Kidney (tissue), 14 donors: ENCODE results near the gene TAGLN. TPM values are rescaled to one million over a fixed set of nuclear protein-coding genes. Genes with fewer than 3 reads are reported as not detected.

ENCODE experiments used
- DNase-seq, 5 donors: peaks; one replicate each; pipeline ENCODE4 v3.0.0-alpha.2; 2013 to 2020
- FAIRE-seq: peaks from 2 replicates; lab custom pipeline; 2012; peaks lifted over from hg19 to GRCh38; lab: Jason Lieb, UNC
- H3K27ac ChIP-seq, 2 donors: one replicate each; pipeline ENCODE4 v1.7.0; 2013; ENCODE audit warnings: low read depth in 2 of 2, low read length in 2 of 2, inconsistent platforms in 1 of 2
- H3K27me3 ChIP-seq: one replicate; pipeline ENCODE4 v1.7.1; 2013; ENCODE audit warnings: low read length, inconsistent platforms; ENCODE audit not compliant: control insufficient read depth, insufficient read depth
- H3K36me3 ChIP-seq, 3 donors: one replicate each; pipeline versions ENCODE4 v1.7.0 to v1.7.1; 2013; ENCODE audit warnings: low read length in 3 of 3, control low read depth in 1 of 3, inconsistent platforms in 1 of 3; ENCODE audit not compliant: insufficient read depth in 3 of 3, control insufficient read depth in 2 of 3
- H3K4me1 ChIP-seq, 3 donors: one replicate each; pipeline versions ENCODE4 v1.7.0 to v1.7.1; 2013; ENCODE audit warnings: low read length in 3 of 3, inconsistent platforms in 1 of 3, low read depth in 1 of 3; ENCODE audit not compliant: control insufficient read depth in 2 of 3, insufficient read depth in 2 of 3
- H3K4me3 ChIP-seq, 3 donors: one replicate each; pipeline versions ENCODE4 v1.7.0 to v1.8.1; 2013; ENCODE audit warnings: low read length in 3 of 3, control low read depth in 1 of 3, inconsistent platforms in 1 of 3
- H3K9ac ChIP-seq, 3 donors: one replicate each; pipeline versions ENCODE4 v1.7.0 to v1.7.1; 2013; ENCODE audit warnings: low read length in 3 of 3, control low read depth in 1 of 3, inconsistent platforms in 1 of 3
- H3K9me3 ChIP-seq, 3 donors: one replicate each; pipeline versions ENCODE4 v1.7.0 to v1.7.1; 2013; ENCODE audit warnings: low read length in 3 of 3, control low read depth in 1 of 3, inconsistent platforms in 1 of 3; ENCODE audit not compliant: control insufficient read depth in 2 of 3, insufficient read depth in 1 of 3
- CTCF ChIP-seq: IDR thresholded peaks from 3 replicates; pipeline ENCODE4 v1.5.1; 2012; ENCODE audit warnings: mild to moderate bottlenecking, moderate library complexity, borderline replicate concordance; ENCODE audit not compliant: insufficient read depth; ENCODE audit errors: extremely low read depth
- intact Hi-C: fragments of 100-400 bp; cut with DNase I; formaldehyde crosslinking; loops from one replicate; pipeline ENCODE4 v1.11.1; 2022
- polyA plus RNA-seq: library from polyadenylated mRNA; stranded (reverse); fragments of 350-450 nt; fragmentation: Illumina TruSeq; extraction: RNeasy Lipid Tissue Mini Kit (QIAGEN cat#74804); gene quantifications from one replicate; pipeline ENCODE4 v1.2.3, GENCODE V29; 2014; ENCODE audit warnings: low read depth, low replicate concordance; ENCODE audit not compliant: insufficient read depth
- total RNA-seq: library from RNA; stranded (reverse); fragmentation: NEBNext Ultra II Directional; extraction: Animal tissue kit (Norgen Biotek cat#: 25700); gene quantifications from one replicate; pipeline ENCODE4 v1.2.1, GENCODE V29; 2021
- donor health status: control.
- donor health status: control.
- donor health status: control.
- donor health status: control.
- donor health status: control.
- donor health status: DM: yes; HTN: yes; CAD: no.
- donor health status: Normal renal cell carcinoma (clear cell type).

The TAGLN gene
- total and polyA plus RNA-seq, 2 donors from 2014 or later, result 776 to 846 TPM

- H3K36me3 ChIP-seq, result peaks cover 3 to 43% (median 29%) of the 10 kb centered on the region in 3 donors
Observed at GRCh38 chr11:117166491-117166890, 32.7 kb upstream of the TAGLN start.

GRCh38 chr11:117169736-117170135, 29.4 kb upstream of the TAGLN start:
- FAIRE-seq, result no peak
- H3K36me3 ChIP-seq, result peaks cover 0 to 25% (median 20%) of the 10 kb centered on the region in 3 donors
- no peak overlapping the region for H3K27ac ChIP-seq
- H3K4me3 ChIP-seq, result no peak overlapping the region
- no peak overlapping the region for H3K9ac ChIP-seq
- DNase-seq, result peak in 4 of 5 donors; percentile 28 to 74 (median 51)
- peaks cover 8 to 9% (median 8%) of the 10 kb centered on the region in 3 donors for H3K4me1 ChIP-seq
- H3K9me3 ChIP-seq, result no peaks in the 10 kb centered on the region
- intact Hi-C loops, result no loop called here
- TF ChIP-seq CTCF, result no peak
- no peaks in the 10 kb centered on the region for H3K27me3 ChIP-seq

More at GRCh38 chr11:117166491-117166890, 32.7 kb upstream of the TAGLN start:
- intact Hi-C loops, result no loop called here
- TF ChIP-seq CTCF, result no peak
- H3K4me1 ChIP-seq, result peaks cover under 1 to 4% (median under 1%) of the 10 kb centered on the region in 3 donors
- H3K9ac ChIP-seq, result no peak overlapping the region
- no peaks in the 10 kb centered on the region for H3K9me3 ChIP-seq
- H3K4me3 ChIP-seq, result no peak overlapping the region
- FAIRE-seq (no peak), DNase-seq (no peak)
- H3K27me3 ChIP-seq, result no peaks in the 10 kb centered on the region
- H3K27ac ChIP-seq, result no peak overlapping the region

- Histone ChIP-seq H3K4me1 (peaks cover 8 to 9% (median 8%) of the 10 kb centered on the region in 3 donors), H3K27ac (no peak overlapping the region), H3K27me3 (no peaks in the 10 kb centered on the region), H3K9me3 (no peaks in the 10 kb centered on the region), H3K4me3 (no peak overlapping the region), H3K36me3 (peaks cover 0 to 23% (median 20%) of the 10 kb centered on the region in 3 donors), H3K9ac (no peak overlapping the region)
- intact Hi-C loops, result no loop called here
- TF ChIP-seq CTCF, result no peak
- peak in 4 of 5 donors; percentile 73 to 93 (median 90) for DNase-seq
- FAIRE-seq, result no peak
Observed at GRCh38 chr11:117170210-117170609, 29.0 kb upstream of the TAGLN start.

GRCh38 chr11:117171007-117171403, 28.2 kb upstream of the TAGLN start:
- no peak overlapping the region for H3K27ac ChIP-seq
- FAIRE-seq (no peak), DNase-seq (no peak)
- no peaks in the 10 kb centered on the region for H3K9me3 ChIP-seq
- TF ChIP-seq CTCF, result no peak
- no peak overlapping the region for H3K4me3 ChIP-seq
- H3K36me3 ChIP-seq, result peaks cover 0 to 17% (median 16%) of the 10 kb centered on the region in 3 donors
- peaks cover 8 to 9% (median 8%) of the 10 kb centered on the region in 3 donors for H3K4me1 ChIP-seq
- no peak overlapping the region for H3K9ac ChIP-seq
- H3K27me3 ChIP-seq, result no peaks in the 10 kb centered on the region
- intact Hi-C loops, result no loop called here
